OCI-LY1 (cell line): Measurements from ENCODE around the gene CLEC16A.

Experiments
- EZH2 ChIP-seq: fragments of 200-600 bp; sonication (generic), shearing (Covaris generic); IDR thresholded peaks from 2 replicates; pipeline ENCODE4 v1.8.0; 2017; ENCODE audit warnings: borderline replicate concordance, mixed run types, mild to moderate bottlenecking, antibody characterized with exemption, low read length, moderate library complexity, mixed read lengths
- TF ChIP-seq, protein P1 (sequence below): fragments of 200-600 bp; sonication (generic), shearing (Covaris generic); IDR thresholded peaks from 2 replicates; pipeline ENCODE4 v1.5.1; 2017; ENCODE audit warnings: mild to moderate bottlenecking, antibody characterized with exemption, low read length, moderate library complexity, mixed read lengths

DNA sequence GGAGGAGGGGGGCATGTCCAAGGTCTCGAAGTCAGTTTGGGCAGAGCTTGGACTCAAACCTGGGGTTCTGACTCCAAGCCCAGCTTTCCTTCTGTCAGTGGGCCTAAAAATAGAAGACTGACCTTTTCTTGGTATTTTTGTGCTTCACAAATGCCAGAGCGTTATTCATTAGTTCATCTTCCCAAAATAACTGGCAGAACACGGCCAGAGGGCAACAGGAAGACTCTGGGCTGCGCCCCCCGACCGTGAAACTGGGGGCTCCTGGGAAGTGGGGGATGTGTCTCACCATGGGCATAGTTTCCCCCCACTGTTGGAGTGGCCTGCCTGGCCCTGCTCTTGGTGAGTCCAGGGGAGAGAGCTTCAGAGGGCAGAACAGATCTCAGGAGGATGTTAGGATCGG is 217.6 kb downstream of the CLEC16A start:
- TF ChIP-seq, protein P1, sequence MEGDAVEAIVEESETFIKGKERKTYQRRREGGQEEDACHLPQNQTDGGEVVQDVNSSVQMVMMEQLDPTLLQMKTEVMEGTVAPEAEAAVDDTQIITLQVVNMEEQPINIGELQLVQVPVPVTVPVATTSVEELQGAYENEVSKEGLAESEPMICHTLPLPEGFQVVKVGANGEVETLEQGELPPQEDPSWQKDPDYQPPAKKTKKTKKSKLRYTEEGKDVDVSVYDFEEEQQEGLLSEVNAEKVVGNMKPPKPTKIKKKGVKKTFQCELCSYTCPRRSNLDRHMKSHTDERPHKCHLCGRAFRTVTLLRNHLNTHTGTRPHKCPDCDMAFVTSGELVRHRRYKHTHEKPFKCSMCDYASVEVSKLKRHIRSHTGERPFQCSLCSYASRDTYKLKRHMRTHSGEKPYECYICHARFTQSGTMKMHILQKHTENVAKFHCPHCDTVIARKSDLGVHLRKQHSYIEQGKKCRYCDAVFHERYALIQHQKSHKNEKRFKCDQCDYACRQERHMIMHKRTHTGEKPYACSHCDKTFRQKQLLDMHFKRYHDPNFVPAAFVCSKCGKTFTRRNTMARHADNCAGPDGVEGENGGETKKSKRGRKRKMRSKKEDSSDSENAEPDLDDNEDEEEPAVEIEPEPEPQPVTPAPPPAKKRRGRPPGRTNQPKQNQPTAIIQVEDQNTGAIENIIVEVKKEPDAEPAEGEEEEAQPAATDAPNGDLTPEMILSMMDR: no peak
- TF ChIP-seq EZH2: no peak
